CMK (cell line): ENCODE measurements around the gene EPS15.
"Not testable (repeated sequence)": the region's sequence is repeated elsewhere in the genome, so short reads cannot be mapped to it uniquely, and the experiment has no call there.

Experiments
- DNase-seq: peaks from one replicate; pipeline ENCODE4 v3.0.0-alpha.2; 2010; ENCODE audit warnings: low read depth

The EPS15 gene

DNA sequence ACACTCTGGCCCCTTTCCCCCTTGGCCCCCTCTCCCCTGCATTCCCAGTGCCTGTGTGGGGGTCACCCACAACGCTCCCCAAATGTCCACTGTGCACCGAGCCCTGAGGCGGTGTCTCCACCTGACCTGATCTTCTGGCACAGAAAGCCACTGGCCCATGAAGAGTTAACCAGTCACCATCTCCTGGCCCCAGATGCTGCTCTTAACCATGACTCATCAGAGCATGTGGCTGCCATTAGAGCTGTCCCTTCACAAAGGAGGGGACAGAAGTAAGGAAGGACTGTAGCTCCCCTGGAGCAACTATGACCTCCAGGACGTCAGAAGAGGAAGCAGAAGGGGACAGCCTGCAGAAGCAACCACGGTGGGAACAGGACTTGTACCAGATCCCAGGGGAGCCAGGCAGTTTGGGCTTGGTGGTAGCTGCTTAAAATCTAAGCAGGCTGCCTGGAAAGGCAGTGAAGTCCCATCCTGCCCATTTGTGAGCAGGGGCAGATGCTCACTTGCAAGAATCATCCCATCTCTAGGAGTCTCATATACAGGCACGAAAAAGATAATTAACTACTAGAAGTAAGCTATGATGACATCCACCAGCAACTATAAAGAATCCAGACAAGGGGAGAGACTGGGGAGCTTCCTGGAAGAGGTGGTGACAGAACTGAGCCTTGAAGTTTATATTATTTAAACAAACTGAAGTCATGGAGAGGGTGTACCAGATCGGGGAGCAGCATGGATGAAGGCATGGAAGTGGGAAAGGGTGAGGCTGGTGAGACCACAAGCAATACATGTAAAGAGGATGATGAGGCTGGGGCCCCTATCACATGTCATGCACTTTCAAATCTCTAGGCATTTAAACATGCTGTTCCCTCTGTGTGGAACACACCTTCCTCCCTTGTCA, 187.6 kb downstream of the EPS15 start:
- peak; percentile 59 for DNase-seq

DNA sequence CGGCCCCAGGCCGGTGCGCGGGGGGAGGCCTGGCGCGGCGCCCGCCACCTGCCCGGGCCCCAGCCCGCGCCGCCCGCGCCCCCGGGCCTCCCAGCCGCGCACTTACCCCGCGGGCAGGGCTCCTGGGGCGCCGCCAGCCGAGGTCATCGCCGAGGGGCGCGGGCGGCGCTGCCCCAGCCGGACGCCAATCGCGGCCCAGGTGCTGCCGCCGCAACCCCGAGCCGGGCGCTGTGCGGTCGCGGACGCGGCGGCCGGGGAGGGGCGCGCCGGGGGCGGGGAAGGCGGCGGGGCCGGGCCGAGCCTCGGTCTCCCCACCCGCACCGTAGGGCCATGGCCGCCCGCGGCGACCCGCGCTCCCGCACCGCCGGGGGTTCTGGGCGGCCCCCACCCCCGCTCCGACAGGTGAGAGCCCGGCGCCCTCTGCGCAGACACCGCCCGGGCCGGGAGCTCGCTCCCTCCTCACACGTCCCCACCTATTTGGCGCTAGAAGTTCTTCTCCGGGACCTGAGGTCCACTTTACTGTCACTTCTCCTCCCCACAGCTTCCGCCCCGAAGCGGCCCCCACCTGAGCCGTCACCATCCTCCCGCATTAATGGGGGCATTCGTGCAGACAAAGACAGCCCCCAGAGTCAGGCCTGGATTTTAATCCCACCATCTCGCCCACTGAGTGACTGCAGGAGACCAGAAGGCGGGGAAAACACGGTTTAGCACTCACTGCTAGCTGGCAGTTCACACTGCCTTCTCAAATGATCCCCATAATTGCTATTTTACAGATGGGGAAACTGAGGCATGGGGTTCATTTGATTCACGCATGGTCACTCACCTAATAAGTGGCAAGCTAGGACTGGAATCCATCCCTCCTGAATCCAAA, 188.5 kb downstream of the EPS15 start, which contains the start of gene TTC39A:
TTC39A (minus strand) TSS at position 232 of the 871 bp plus-strand sequence; CDS start at position 147, 85 bp downstream.
- DNase-seq: no peak

DNA sequence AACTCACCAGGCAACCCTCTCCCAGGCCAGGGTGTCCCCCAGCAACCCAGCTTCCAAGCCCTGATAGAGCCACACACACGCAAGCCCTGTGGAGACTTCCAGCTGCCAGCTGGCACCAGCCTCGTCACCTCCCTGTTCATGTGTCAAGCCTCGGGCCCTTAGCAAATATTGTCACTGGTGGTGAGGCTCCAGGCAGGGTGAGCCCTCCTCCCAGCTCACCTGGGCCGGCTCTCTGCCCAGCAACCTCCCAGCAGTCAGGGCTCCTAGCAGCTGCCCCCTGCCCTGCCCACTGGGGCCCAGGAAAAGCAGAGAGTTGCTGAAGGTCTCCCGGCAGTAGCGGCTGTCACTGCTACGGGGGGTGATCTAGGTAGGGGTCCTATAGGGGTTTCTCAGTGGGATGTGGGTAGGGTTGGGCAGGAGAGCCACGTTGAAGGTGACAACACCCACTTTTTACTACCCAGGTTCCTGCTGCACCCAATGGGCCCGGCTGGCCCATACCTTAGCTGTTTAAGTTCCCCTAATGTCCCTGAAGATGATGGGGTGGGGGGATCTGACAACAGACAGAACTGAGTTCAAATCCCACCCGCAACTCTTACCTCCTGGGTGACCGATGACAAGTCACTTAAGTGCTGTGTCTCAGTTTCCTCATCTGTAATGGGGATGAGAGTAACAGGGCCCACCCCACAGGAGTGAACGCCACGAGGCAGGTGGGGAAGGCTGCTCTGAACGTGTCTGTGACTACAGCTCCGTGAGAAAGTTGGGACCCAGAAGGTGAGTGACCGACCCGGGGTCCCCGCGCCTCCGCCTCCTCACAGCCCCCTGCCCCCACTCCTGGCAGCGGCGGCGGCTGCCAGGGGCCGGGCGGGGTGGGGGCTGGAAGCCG, 189.4 kb downstream of the EPS15 start:
- no peak for DNase-seq

DNA sequence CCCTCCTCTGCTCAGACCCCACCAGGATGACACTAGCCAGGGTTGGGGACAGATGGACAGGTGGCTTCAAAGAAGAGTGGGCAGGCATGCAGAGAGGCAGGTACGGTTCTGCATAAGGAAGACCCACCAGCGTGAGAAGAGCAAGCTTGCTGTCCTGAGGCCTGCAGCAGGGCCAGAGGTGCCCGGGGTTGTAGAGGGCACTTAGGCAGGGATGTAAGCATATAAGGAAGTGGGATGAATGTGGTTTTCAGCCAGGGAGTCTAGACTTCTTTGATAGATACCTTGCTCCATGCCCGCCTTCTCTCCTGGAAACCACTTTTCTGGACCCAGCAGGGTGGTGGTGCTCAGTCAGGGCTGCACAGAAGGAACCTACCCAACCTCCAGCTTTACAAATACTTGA, 190.1 kb downstream of the EPS15 start:
- DNase-seq: no peak

DNA sequence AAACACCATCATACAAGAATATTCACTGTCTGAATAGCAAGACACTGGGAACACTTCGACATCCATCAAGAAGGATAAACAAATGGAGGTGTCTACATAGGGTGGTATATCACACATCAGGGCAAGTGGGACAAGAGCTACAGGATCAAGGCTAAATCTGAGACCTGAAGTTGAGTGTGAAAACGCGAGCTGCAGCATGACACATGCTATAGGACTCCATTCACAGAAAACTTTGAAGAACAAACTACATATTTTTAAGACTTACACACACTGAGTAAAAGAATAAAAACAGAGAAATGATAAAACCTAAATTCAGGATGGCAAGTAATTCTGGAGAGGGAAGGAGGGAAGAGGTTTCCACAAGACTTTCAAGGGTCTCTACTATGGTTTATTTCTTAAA, 190.8 kb downstream of the EPS15 start:
- DNase-seq: no peak

DNA sequence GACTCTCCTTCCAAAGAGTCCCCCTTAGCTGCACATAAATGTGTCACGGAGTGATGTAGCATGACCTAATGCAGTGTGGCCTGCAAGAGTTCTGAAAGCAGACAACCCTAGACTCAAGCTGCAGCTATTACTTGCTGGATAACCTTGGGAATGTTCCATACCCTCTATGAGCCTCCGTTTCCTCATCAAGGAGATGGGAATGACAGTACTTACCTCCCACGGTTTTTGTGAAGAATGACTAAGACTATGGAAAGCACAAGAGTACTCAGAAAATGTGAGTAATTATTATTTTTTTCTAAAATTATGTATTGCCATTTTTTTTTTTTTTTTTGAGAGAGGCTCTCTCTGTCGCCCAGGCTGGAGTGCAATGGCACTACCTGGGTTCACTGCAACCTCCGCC, 191.7 kb downstream of the EPS15 start:
- no peak for DNase-seq

DNA sequence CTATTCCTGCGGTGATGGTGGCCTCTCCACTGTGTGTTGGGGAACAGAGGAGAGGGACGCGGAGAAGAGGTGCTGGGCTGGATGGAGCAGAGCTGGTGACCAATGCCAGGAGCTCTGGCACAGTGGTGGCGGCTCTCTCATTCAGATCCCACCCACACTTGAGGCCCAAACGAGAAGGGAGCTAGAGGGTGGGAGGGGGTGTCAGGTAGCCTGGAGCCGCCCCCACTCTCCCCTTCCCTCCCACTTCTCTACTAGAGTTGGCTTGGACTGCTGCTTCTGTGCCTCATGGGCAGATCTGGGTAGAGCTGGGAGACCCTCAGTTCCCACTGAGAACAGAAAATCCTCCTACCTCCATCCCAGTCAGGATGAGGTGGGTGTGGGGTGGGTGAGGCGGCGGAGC, 192.2 kb downstream of the EPS15 start:
- DNase-seq: no peak

DNA sequence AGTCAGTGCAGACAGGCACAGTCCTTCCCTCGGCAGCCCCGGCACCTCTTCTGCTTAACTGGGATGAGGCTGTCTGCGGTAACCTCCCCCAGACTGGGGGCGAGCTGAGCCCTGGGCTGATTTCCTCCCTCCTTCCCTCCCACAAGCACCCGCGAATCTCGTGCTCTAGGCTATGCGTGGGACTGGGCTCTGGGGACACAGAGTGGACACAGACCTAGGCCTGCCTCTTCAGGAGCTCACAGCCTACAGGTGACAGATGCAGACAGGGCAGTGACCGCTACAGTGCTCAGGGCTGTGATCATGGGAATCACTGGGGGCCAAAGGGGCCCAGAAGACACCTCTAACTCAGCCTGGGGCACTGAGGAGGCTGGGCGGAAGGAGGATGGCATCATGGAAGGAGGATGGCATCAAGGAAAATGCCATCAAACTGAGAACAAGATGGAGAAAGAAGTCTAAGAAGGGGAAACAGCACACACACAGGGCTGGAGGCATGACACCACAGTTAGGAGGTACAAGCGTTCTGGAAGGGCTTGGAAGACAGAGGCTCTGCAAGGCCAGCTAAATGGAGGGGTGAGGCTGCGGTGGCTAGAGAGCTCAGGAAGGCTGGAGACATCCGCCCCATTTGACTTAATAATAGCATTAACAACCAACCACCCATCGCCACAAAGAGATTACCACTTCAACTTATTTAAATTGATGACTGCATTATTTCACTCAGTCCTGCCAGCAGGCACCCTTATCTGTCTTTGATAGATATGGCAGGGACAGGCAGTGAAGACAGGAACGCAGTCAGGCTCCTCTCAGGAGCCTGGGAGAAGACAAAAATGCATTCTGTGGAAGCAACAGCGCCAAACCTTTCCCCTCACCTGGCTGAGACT, 192.9 kb downstream of the EPS15 start:
- DNase-seq: no peak

DNA sequence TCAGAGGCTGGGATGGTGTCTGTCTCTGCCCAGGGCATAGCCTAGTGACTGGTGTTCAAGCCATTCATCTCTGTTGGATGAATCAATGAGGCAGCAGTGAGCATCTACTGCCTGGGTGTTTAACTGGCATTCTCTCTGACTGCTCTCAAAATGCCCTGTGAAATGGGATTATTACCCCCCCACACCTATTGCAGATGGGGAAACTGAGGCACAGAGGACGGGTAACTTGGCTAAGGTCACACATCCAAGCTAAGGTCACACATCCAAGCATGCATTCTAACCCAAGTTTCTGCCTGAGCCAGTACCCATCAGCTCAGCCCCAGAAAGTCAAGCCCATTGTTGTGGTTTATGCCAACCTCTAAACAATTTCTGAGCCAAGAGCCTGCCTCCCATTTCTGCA, 193.7 kb downstream of the EPS15 start:
- no peak for DNase-seq

DNA sequence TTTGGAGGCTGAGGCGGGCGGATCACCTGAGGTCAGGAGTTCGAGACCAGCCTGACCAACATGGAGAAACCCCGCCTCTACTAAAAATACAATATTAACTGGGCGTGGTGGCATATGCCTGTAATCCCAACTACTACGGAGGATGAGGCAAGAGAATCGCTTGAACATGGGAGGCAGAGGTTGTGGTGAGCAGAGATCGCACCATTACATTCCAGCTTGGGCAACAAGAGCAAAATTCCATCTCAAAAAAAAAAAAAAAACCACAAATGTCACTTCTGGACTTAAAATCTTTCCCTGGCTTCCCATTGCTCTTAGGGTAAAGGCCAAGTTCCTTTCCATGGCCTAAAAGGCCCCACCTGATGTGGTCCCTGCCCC, 194.1 kb downstream of the EPS15 start:
- not testable (repeated sequence) for DNase-seq

DNA sequence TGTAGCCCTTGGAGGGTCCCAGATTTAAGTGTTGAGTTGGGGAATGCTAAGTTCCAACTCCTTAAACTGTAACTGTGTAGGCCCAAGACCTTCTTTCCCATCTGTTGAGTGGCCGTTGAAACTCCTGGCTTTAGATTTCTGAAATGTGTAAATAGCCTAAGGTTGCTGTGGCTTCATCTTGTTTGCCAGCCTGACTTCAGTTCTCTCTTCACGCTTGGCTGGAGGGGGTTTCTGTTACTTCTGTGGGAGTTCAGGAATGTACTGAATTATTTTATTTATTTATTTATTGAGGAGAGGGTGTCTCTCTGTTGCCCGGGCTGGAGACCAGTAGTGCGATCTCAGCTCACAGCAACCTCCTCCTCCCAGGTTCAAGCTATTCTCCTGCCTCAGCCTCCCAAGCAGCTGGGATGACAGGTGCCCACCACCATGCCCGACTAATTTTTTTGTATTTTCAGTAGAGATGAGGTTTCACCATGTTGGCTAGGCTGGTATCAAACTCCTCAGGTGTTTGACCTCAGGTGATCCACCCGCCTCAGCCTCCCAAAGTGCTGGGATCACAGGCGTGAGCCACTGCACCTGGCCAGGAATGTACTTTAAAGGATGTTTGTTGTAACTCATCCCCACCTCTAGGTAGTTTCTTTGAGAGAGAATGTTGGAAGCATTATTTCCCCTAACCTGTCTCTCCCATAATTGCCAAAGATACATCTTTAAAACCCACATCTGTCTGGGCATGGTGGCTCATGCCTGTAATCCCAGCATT, 194.6 kb downstream of the EPS15 start:
- no peak for DNase-seq

DNA sequence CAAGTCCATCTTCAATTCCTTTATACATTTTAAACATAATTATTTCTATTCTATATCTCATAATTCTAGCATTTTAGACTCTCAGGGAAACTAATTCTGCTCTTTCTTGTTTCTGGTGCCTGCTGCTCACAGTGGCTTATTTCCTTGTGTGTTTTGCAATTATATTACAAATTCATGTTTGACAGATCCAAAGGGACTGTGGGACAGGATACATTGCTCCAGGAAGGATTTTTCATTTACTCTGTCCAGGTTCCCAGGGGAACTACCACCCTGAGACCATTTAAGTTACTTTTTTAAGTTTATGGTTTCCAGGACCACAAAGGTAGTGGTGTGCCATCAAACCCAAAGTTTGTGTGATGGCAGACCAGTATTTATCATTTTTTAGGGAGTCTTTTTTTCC, 195.3 kb downstream of the EPS15 start:
- DNase-seq: no peak

DNA sequence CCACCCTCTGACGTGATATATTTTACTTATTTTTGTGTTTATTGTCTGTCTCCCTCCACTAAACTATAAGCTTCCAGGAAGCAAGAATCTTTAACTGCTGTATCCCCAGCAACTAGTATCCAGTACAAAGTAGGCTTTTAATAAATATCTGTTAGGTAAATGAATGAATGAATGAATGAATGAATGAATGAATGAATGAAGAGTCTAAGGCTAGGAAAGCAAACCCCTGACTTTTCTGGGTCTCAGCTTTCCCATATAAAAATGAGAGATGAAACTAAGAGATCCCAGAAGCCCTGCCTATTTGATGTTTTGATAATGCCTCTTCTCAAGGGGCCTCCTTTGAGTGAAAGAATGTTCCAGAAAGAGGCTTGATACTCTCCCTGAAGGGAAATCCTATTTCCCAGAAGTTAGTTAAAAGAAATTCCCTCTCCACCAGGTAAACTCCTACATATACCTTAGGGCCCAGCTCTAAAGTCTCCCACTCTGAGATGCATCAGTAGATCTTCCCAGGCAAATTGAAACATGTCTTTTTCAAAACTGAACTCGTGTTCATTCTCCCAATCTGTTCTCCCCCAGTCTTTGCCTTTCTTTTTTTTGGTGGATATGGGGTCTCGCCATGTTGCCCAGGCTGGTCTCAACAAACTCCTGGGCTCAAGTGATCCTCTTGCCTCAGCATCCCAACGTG, 196.5 kb downstream of the EPS15 start:
- no peak for DNase-seq

DNA sequence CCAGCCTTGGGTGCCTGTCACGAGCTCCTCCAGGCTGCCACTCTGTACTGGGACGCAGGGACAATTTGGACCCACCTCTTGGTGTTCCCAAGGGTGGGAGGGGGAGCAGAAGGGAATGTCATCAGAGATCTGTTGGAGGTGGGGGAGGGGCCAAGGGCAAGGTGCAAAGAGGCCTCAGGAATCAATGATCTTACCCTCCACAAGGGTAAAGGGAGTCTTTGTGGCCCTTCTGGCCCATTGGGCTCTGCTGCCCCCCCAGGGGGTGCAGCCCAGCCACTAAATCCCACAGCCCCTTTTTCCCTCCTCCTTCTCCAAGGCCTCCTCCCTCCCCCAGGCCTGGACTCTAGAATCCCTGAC, 197.2 kb downstream of the EPS15 start:
- DNase-seq: no peak

DNA sequence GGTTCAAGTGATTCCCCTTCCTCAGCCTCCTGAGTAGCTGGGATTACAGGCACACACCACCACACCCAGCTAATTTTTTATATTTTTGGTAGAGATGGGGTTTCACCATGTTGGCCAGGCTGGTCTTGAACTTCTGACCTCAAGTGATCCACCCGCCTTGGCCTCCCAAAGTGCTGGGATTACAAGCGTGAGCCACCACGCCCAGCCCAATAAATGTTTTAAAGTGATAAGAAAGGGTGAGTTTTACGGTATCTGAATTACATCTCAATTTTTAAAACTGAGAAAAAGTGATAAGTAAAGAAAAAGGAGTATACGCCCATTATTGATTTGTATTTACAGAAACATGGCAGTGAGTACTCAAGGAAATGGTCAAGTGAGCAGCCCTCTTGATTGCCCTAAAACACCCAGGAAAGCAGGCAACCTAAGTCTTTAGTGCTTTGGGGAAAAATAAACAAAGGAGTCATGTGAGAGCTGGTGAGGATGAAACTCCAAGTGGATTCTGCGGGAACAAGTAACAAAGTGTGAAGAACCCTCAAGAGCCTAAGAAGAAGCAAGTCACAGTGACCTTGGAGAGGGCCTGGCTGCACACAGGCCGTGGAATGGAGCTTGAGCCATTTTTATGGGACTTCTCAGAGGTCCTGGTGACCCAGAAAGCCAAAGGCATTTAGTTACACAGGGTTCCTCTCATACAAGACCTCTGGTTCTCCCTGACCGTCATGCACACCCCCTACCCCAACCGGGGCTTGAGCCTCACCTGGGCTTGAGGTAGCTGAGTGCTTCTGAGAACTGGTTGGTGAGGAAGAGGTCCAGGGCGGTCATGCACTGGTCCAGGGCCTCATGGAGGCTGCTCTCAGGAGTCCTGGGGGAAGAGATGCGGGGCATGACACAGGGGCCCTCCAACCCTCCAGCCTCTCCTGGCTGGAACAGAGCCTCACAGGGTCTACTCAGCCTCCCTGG, 197.8 kb downstream of the EPS15 start:
- no peak for DNase-seq

DNA sequence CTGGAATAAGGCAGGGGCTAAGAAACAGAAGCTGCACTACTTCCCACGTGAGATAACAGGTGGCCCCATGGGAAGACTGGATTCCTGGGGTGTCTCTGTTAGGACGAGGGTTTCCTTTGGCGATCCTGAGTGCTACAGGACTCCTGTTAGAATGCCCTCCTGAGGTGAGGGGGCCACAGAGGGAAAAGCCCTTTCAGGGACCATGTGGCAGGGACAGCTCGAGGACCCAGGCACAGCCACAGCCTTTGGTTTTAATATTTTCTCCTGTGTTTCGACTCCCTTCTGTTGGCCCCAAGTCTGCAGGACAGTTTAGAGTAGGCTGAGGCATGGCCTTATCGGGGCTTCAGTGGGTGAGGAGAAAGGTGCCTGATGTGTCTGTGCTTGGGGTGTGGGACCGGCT, 201.3 kb downstream of the EPS15 start:
- DNase-seq: no peak

DNA sequence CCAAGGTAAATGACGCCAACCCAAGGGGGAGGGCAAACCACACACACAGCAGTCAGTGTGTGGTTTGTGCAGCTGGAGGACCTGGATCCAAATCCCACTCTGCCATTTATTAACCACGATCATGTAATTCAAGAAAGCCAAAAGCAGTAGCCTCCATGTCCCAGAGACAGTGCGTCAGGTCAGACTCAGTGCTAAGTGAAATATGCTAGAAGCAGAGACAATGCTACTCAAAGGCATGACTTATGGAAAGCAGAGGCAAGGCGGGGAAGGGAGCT, 202.3 kb downstream of the EPS15 start:
- no peak for DNase-seq

DNA sequence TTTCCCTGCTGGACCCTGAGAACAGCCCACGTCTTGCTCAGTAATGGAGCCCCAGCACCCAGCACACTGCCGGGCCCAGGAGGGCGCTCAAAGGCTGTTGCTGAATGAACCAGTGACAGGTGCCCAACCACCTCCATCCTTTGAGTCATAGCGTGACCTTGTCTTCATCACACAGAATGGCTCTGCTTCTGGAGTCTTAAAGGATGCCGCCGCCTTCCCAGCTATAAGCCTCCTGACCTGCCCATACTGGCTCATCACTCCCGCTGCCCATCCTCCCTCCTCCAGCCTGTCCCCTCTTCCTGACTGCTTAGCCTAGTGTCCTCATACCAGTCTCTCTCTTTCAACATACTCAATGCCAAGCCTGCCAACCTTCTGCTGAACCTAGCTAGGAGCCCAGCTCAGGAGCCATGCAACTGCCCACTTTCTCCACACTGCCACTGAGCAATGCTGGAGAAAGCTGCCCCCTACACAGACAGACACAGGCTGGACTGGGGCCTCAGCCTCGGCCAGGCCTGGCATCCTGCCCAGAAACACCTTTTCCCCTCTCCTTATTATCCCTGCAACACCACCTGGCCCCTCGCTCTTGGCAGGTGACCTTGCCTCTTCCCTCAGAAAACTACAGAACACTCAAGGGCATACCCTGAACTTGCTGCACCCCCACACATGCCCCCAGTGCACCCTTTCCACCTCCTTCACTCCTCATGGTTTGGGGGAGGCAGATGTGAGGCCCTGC, 202.8 kb downstream of the EPS15 start:
- no peak for DNase-seq
